NCI-H774 (cell line): ENCODE measurements around the gene CNKSR3.

Source experiments
- DNase-seq: peaks from one replicate; lab custom pipeline; 2025; lab: John Stamatoyannopoulos, UW

CNKSR3 gene

DNA sequence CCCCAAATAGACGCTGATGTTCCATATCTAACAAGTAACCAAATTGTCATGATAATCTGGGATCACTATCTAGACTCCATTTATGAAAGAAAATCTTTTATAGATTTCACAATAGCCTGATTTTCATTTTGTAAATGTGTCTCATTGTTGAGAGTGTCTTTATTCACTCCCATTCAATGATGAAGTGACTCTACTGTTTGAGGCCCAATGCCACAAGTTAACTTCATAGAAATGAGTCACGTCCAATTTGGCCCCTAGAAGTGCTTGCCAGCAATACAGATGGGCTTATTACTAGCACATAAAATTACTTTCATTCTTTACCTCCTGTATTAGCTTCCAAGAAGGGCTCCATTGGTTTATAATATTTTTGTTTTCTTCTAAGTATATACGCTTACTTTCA is 160.2 kb downstream of the CNKSR3 start:
- DNase-seq = no peak

DNA sequence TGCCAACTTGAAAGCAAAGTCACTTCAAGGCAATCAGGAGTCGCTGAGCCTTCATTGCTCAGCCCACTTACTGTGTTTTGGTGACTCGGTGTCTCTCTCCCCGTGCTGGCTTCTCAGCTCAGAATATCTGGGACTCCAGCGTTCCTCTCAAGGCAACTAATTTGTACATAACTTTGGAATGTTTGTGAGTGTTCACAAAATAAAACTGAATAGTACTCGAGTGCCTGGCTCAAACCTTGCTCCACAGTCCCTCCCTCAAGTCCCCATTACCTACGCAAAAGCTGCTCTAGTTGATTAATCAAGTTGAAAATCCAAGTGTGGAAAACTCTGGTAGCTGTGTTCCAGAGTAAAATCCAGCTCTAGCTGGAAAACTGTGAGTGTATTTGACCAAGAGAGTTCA is 162.5 kb downstream of the CNKSR3 start:
- DNase-seq = no peak

DNA sequence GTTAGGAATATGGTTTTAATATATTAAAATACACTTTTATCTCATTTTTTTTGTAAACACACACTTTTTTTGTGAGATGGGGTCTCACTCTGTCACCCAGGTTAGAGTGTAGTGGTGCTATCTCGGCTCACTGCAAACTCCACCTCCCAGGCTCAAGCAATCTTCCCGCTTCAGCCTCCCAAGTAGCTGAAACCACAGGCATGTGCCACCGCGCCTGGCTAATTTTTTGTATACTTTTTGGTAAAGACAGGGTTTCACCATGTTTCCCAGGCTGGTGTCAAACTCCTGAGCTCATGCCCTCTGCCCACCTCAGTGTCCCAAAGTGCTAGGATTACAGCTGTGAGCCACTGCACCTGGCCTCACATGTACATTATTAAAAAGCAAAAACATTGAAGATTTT is 164.7 kb downstream of the CNKSR3 start:
- no peak for DNase-seq

DNA sequence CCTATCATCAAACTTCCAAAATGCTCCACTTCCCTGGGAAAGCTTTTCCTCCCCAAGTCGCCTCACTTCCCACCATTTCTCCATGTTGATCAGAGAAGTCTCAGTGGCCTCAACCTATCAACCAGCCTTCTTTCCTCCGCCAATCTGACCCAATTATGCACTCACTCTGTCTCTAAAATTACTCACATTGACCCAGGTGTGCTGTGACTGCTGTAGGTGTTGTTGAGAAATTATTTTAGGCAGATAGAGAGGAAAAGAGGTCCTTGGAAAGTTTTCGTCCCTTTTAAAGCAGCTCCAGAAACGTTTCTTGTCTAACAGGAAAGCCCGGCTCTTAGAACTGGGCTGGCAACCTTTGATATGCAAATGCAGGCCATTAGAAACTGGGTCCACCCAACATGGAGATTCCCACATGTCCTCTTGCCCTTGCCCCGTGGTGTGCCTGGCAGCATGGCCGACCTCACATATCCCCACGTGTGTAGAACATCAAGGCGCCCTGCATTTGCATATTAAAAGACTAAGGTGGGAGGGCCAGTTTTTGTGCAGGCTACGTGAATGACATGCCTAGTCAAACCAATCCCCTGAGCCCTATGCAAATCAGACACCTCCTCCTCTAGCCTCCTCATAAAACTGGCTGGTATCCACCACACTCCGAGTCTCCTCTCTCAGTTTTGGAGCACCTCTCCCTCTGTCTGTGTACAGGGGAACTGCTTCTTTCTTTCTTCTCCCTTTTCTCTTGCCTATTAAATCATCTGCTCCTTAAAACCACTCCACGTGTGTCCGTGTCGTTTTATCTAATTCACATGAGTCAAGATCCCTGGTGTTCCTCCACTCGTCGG is 166.8 kb downstream of the CNKSR3 start:
- peak; percentile 89 for DNase-seq

DNA sequence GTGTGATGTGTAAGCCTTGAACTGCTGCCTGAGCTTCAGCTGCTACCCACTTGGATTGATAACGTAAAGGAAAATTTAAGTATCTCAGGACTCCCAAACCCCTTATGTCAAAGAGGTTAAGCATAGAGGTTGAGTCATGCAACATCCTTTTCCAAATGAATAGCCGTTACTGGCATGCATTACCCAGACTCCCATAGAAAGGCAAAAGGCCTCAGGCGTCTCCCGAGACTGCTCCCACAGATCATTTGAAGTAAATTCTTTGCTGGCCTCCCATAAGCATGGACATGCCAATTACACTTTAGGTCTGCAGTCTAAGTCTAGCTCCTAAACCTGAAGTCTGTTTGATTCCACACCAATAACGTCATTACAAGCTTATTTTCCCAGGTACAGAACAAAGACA is 168.6 kb downstream of the CNKSR3 start:
- no peak for DNase-seq

DNA sequence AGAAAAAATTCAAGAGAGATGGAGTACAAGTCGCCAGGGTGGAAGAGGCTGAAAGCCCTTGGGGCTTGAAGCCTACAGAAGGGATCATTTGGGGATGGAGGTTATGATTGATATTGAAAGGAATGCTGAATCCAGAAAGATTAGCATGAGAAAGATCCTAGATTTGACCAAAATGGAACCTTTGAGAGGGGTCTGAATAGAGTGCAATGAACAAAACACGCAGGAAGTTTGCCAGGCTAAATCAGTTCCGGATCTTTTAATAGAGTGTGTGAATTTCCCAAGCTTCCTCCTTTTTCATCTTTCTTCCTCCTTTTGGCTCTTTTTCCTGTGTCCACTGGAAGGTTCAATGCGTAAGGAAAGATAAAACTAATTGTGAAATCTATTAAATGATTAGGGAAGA is 169.1 kb downstream of the CNKSR3 start:
- DNase-seq = no peak
